ENCODE results near the gene SLC16A8. TPM values are rescaled to one million over a fixed set of nuclear protein-coding genes. Genes with fewer than 3 reads are reported as not detected.

SLC16A8 gene
- total RNA-seq, 3 donors from 2014 or later (not counting 1 experiment from before 2014, with no cell fraction given), result 1.0 TPM; not detected in 2

- Mint-ChIP-seq H3K9me3 (no peaks in the 10 kb centered on the region), H3K36me3 (no peaks in the 10 kb centered on the region), H3K27ac (peak overlapping the region in 1 of 2 donors; percentile 59), H3K27me3 (ENCODE audit: low read depth in 2 of 2) (no peaks in the 10 kb centered on the region), H3K4me3 (no peak overlapping the region), H3K4me1 (peaks cover 5 to 6% of the 10 kb centered on the region in 2 donors)
- TF ChIP-seq CTCF (IDR thresholded peaks at IDR 0.05), result no peak
- 93% methylated on average over 23 of the region's 23 CpGs for WGBS (ENCODE audit: insufficient coverage)
- H3K27me3 ChIP-seq (ENCODE audit: control insufficient read depth, insufficient read depth, low read length), result no peaks in the 10 kb centered on the region
- peaks cover 42% of the 10 kb centered on the region for H3K36me3 ChIP-seq (ENCODE audit: control insufficient read depth, insufficient read depth, low read length)
- intact Hi-C loops (cut with micrococcal nuclease), result no loop called here
- ATAC-seq (no peak), DNase-seq (no peak)
- no peak overlapping the region for H3K4me3 ChIP-seq (ENCODE audit: low read length)
- H3K27ac ChIP-seq (ENCODE audit: low read length), result no peak overlapping the region
- peaks cover 7% of the 10 kb centered on the region for H3K4me1 ChIP-seq (ENCODE audit: control insufficient read depth, insufficient read depth, low read length)
- H3K9me3 ChIP-seq (ENCODE audit: control insufficient read depth, insufficient read depth, low read length), result no peaks in the 10 kb centered on the region
Measured at GRCh38 chr22:38126928-38127668, 43.1 kb upstream of the SLC16A8 start.

GRCh38 chr22:38125751-38126201, 41.8 kb upstream of the SLC16A8 start:
- no peak overlapping the region for H3K27ac Mint-ChIP-seq

GRCh38 chr22:38125038-38125610, 41.1 kb upstream of the SLC16A8 start:
- intact Hi-C loops (cut with micrococcal nuclease), result no loop called here
- H3K27ac Mint-ChIP-seq, result no peak overlapping the region

More at GRCh38 chr22:38125751-38126201, 41.8 kb upstream of the SLC16A8 start:
- no peak overlapping the region for H3K4me3 ChIP-seq (ENCODE audit: low read length)
- peaks cover 37% of the 10 kb centered on the region for H3K36me3 ChIP-seq (ENCODE audit: control insufficient read depth, insufficient read depth, low read length)
- Mint-ChIP-seq H3K36me3 (no peaks in the 10 kb centered on the region), H3K9me3 (no peaks in the 10 kb centered on the region), H3K4me3 (no peak overlapping the region), H3K27me3 (ENCODE audit: low read depth in 2 of 2) (no peaks in the 10 kb centered on the region), H3K4me1 (peaks cover 5 to 6% of the 10 kb centered on the region in 2 donors)
- ATAC-seq (no peak), DNase-seq (no peak)
- no peaks in the 10 kb centered on the region for H3K27me3 ChIP-seq (ENCODE audit: control insufficient read depth, insufficient read depth, low read length)
- no peak overlapping the region for H3K27ac ChIP-seq (ENCODE audit: low read length)
- intact Hi-C loops (cut with micrococcal nuclease), result no loop called here
- TF ChIP-seq CTCF (IDR thresholded peaks at IDR 0.05), result no peak
- peaks cover 7% of the 10 kb centered on the region for H3K4me1 ChIP-seq (ENCODE audit: control insufficient read depth, insufficient read depth, low read length)
- 94% methylated on average over 11 of the region's 11 CpGs for WGBS (ENCODE audit: insufficient coverage)
- no peaks in the 10 kb centered on the region for H3K9me3 ChIP-seq (ENCODE audit: control insufficient read depth, insufficient read depth, low read length)

More at GRCh38 chr22:38125038-38125610, 41.1 kb upstream of the SLC16A8 start:
- 97% methylated on average over 14 of the region's 14 CpGs for WGBS (ENCODE audit: insufficient coverage)
- Histone ChIP-seq H3K36me3 (ENCODE audit: control insufficient read depth, insufficient read depth, low read length) (peaks cover 37% of the 10 kb centered on the region), H3K4me1 (ENCODE audit: control insufficient read depth, insufficient read depth, low read length) (peaks cover 7% of the 10 kb centered on the region), H3K27ac (ENCODE audit: low read length) (no peak overlapping the region), H3K9me3 (ENCODE audit: control insufficient read depth, insufficient read depth, low read length) (no peaks in the 10 kb centered on the region), H3K27me3 (ENCODE audit: control insufficient read depth, insufficient read depth, low read length) (no peaks in the 10 kb centered on the region), H3K4me3 (ENCODE audit: low read length) (no peak overlapping the region)
- no peaks in the 10 kb centered on the region for H3K36me3 Mint-ChIP-seq
- no peak for TF ChIP-seq CTCF (IDR thresholded peaks at IDR 0.05)
- H3K4me3 Mint-ChIP-seq, result no peak overlapping the region
- no peaks in the 10 kb centered on the region for H3K27me3 Mint-ChIP-seq (ENCODE audit: low read depth in 2 of 2)
- no peaks in the 10 kb centered on the region for H3K9me3 Mint-ChIP-seq
- ATAC-seq, result no peak
- H3K4me1 Mint-ChIP-seq, result peaks cover 5 to 6% of the 10 kb centered on the region in 2 donors
- no peak for DNase-seq
